KG1 (cell line): ENCODE results near the gene PCDHGB6.
"Not testable (repeated sequence)": the region's sequence is repeated elsewhere in the genome, so short reads cannot be mapped to it uniquely, and the experiment has no call there.

Experiments used
- DNase-seq: peaks from one replicate; lab custom pipeline; 2025; lab: John Stamatoyannopoulos, UW

The PCDHGB6 gene

DNA sequence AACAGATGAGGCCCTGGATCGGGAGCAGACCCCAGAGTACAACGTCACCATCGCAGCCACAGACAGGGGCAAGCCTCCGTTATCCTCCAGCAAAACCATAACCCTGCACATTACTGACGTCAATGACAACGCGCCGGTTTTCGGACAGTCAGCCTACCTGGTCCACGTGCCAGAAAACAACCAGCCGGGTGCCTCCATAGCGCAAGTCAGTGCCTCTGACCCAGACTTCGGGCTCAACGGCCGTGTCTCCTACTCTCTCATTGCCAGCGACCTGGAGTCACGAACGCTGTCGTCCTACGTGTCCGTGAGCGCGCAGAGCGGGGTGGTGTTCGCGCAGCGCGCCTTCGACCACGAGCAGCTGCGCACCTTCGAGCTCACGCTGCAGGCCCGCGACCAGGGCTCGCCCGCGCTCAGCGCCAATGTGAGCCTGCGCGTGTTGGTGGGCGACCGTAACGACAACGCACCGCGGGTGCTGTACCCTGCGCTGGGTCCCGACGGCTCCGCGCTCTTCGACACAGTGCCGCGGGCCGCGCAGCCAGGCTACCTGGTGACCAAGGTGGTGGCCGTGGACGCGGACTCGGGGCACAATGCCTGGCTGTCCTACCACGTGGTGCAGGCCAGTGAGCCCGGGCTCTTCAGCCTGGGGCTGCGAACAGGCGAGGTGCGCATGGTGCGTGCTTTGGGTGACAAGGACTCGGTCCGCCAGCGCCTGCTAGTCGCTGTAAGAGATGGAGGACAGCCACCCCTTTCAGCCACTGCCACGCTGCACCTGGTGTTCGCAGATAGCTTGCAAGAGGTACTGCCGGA lies 11.5 kb downstream of the PCDHGB6 start:
- no peak for DNase-seq

DNA sequence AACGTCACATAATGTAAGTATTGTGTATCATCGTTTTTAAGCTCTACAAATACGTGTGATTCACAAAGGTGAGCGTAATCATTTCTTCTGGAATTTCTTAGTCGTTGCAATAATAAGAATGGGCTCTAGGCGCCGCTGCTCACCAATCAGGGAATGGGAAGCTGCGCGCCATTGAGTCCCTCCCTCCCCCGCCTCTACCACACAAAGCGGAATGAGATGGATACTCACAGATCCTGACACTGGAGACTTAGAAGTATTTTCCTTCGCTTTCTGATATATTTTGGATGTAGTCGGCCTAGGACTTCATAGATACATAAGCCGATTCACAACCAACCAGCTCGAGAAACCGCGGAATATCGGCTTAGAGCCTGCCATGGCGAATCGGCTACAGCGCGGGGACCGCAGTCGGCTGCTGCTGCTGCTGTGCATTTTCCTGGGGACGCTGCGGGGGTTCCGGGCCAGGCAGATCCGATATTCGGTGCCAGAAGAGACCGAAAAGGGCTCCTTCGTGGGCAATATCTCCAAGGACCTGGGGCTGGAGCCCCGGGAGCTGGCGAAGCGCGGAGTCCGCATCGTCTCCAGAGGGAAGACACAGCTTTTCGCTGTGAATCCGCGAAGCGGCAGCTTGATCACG lies 13.2 kb downstream of the PCDHGB6 start, which contains the start of gene PCDHGA11:
PCDHGA11 (plus strand) TSS at position 197 of the 634 bp plus-strand sequence; CDS start at position 374, 177 bp downstream.
- DNase-seq = no peak

DNA sequence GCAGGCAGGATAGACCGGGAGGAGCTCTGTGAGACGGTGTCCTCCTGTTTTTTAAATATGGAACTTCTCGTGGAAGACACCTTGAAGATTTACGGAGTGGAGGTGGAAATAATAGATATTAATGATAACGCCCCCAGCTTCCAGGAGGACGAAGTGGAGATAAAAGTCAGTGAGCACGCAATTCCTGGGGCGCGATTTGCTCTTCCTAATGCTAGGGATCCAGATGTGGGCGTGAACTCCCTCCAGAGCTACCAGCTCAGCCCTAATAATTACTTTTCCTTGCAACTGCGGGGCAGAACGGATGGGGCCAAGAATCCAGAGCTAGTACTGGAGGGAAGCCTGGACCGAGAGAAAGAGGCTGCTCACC lies 13.7 kb downstream of the PCDHGB6 start:
- no peak for DNase-seq

DNA sequence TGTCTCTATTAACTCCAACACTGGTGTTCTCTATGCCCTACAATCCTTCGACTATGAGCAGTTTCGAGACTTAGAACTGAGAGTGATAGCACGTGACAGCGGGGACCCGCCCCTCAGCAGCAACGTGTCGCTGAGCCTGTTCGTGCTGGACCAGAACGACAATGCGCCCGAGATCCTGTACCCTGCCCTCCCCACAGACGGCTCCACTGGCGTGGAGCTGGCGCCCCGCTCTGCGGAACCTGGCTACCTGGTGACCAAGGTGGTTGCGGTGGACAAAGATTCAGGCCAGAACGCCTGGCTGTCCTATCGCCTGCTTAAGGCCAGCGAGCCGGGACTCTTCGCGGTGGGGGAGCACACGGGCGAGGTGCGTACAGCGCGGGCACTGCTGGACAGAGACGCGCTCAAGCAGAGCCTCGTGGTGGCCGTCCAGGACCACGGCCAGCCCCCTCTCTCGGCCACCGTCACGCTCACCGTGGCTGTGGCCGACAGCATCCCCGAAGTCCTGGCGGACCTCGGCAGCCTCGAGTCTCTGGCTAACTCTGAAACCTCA lies 15.0 kb downstream of the PCDHGB6 start:
- no peak for DNase-seq

DNA sequence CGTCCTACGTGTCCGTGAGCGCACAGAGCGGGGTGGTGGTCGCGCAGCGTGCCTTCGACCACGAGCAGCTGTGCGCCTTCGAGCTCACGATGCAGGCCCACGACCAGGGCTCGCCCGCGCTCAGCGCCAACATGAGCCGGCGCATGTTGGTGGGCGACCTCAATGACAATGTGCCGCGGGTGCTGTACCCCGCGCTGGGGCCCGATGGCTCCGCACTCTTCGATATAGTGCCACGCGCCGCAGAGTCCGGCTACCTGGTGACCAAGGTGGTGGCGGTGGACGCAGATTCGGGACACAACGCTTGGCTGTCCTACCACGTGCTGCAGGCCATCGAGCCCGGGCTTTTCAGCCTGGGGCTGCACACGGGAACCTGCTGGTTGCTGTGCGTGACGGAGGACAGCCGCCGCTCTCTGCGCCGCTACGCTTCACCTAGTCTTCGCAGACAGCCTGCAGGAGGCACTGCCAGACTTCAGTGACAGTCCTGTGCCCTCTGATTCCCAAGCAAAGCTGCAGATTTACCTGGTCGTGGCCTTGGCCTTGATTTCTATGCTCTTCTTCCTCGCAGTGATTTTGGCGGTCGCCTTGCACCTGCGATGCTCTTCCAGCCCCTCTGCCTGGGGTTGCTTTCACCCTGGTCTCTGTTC lies 20.1 kb downstream of the PCDHGB6 start:
- DNase-seq = no peak

DNA sequence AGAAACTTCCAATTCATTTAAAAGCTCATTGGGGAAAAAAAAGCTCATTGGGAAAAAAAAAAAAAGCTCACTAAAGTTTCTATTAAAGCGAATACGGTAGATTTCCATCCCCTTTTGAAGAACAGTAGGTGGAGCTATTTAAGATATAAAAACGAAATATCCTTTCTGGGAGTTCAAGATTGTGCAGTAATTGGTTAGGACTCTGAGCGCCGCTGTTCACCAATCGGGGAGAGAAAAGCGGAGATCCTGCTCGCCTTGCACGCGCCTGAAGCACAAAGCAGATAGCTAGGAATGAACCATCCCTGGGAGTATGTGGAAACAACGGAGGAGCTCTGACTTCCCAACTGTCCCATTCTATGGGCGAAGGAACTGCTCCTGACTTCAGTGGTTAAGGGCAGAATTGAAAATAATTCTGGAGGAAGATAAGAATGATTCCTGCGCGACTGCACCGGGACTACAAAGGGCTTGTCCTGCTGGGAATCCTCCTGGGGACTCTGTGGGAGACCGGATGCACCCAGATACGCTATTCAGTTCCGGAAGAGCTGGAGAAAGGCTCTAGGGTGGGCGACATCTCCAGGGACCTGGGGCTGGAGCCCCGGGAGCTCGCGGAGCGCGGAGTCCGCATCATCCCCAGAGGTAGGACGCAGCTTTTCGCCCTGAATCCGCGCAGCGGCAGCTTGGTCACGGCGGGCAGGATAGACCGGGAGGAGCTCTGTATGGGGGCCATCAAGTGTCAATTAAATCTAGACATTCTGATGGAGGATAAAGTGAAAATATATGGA lies 22.7 kb downstream of the PCDHGB6 start, which contains the start of gene PCDHGA12:
PCDHGA12 (plus strand) TSS at position 176 of the 782 bp plus-strand sequence; CDS start at position 429, 253 bp downstream.
- no peak for DNase-seq

DNA sequence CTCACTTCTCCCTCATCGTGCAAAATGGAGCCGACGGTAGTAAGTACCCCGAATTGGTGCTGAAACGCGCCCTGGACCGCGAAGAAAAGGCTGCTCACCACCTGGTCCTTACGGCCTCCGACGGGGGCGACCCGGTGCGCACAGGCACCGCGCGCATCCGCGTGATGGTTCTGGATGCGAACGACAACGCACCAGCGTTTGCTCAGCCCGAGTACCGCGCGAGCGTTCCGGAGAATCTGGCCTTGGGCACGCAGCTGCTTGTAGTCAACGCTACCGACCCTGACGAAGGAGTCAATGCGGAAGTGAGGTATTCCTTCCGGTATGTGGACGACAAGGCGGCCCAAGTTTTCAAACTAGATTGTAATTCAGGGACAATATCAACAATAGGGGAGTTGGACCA lies 23.5 kb downstream of the PCDHGB6 start:
- no peak for DNase-seq

DNA sequence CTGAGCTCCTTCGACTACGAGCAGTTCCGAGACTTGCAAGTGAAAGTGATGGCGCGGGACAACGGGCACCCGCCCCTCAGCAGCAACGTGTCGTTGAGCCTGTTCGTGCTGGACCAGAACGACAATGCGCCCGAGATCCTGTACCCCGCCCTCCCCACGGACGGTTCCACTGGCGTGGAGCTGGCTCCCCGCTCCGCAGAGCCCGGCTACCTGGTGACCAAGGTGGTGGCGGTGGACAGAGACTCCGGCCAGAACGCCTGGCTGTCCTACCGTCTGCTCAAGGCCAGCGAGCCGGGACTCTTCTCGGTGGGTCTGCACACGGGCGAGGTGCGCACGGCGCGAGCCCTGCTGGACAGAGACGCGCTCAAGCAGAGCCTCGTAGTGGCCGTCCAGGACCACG lies 24.5 kb downstream of the PCDHGB6 start:
- DNase-seq = not testable (repeated sequence)

DNA sequence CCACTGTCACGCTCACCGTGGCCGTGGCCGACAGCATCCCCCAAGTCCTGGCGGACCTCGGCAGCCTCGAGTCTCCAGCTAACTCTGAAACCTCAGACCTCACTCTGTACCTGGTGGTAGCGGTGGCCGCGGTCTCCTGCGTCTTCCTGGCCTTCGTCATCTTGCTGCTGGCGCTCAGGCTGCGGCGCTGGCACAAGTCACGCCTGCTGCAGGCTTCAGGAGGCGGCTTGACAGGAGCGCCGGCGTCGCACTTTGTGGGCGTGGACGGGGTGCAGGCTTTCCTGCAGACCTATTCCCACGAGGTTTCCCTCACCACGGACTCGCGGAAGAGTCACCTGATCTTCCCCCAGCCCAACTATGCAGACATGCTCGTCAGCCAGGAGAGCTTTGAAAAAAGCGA lies 24.9 kb downstream of the PCDHGB6 start:
- DNase-seq = not testable (repeated sequence)

DNA sequence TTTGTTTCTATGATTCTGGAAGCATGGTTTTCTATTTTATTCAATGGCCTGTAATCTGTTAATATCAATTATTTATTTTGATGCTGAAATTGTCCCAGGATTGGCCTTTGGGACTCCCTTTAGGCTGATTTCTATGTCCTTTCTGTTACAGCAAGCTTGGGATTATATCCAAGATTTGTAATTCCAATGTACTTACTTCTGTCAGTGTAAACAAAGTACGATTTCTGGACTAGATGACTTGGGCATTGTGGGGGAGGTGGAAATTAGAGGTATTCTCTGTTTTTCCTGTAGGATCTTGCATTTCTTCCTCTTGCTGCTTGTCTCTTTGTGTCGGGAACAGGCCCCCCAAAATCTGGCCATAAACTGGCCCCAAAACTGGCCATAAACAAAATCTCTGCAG lies 26.2 kb downstream of the PCDHGB6 start:
- no peak for DNase-seq

DNA sequence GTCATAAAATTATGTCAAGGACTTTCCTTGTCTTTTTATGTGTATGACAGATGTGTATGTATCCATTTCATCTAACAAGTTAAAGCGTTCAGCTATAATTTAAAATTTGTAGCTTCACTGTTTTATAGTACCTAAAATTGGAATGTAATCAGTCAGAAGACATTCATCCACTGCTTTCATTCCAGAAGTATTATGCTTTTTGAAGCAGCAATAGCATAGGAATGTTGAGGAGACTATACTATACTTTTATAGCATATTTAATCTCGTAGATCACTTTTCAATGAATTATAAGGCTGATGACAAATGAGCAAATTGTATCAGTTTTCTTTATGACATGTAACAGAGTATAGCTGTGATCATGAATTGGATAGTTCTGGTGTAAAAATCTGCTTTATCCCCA lies 29.4 kb downstream of the PCDHGB6 start:
- DNase-seq = no peak

DNA sequence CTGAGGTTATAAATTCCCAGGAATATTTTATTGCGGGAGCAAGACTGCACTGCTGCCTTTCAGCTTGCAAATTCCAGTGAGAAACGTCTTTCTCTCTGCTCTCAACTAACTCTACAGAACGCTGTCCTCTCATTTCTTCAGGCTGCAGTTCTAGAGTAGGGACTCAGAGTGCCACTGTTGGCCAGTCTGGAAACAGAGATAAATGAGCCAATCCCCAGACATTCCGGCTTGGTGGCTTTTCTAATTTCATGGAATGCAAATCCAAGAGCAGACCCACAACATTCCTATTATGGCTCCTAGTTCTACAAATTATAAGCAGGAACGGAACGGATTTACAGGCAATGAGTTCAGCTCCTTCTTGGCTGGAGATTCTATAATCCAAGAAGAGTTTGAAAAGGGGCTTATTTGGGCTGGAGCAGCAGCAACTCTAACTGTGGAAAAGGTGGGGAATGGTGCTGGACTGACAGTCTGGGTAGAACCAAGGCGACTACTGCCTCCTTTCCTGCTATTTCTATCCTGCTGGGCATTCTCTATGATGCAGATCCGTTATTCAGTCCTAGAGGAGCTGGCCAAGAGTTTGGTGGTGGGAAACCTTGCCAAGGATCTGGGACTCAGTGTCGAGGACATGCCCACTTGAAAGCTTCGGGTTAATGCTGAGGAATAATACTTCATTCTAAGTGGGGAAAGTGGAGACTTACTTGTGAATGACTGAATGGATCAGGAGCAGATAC lies 31.8 kb downstream of the PCDHGB6 start:
- no peak for DNase-seq

DNA sequence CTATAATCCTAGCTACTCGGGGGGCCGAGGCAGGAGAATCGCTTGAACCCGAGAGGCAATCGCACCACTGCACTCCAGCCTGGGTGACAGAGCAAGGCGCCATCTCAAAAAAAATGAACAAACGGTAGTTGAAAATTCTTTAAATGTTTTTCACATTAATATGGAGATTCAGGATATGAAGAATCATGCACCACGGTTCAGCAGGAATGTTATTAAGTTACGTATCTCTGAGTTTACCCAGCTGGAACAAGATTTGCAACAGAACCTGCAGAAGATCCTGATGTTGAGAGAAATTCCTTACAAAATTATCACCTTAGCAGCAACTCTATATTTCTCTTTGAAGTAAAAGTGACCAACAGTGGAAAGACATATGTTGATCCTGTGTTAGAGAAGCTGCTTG lies 32.5 kb downstream of the PCDHGB6 start:
- no peak for DNase-seq

DNA sequence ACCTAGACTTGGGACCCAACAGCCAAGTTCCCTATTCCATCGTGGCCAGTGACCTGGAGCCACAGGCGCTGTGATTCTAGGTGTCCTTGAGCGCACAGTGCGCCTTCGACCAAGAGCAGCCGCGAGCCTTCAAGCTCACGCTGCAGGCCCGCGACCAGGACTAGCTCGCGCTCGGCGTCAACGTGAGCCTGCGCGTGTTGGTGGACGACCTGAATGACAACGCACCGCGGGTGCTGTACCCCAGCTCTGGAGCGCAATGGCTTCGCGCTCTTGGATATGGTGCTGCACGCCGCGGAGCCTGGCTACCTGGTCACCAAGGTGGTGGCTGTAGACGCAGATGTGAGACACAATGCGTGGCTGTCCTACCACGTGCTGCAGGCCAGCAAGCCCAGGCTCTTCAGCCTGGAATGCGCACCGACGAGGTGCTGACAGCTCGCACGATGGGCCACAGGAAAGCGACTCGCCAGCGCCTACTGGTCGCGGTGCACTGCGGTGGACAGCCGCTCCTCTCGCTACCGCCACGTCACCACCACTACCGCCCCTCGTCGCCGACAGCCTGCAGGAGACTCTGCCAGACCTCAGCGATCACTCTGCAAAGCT lies 33.9 kb downstream of the PCDHGB6 start:
- DNase-seq = no peak
